Liver (tissue), 2 donors: Measurements from ENCODE around the gene UBR4.

Experiments used
- CTCF ChIP-seq: fragments of 150-350 bp; IDR thresholded peaks from 2 replicates; pipeline ENCODE4 v1.5.1; 2017; ENCODE audit warnings: improper control_type of control experiment, low read depth, low read length; ENCODE audit not compliant: missing input control
- FOXA1 ChIP-seq: IDR thresholded peaks from 2 replicates; pipeline ENCODE4 v1.6.1; 2016; ENCODE audit warnings: antibody characterized with exemption
- donor health status: healthy.

- TF ChIP-seq CTCF (no peak), FOXA1 (no peak)
Observed at GRCh38 chr1:19212167-19212566, 2.1 kb upstream of the UBR4 start.
